WTC11 (cell line): ENCODE data around the gene SEC24B. TPM values are rescaled to one million over a fixed set of nuclear protein-coding genes. Genes with fewer than 3 reads are reported as not detected.
A peak's percentile ranks its signal among the peaks of the same experiment; 100 is the strongest.

ENCODE experiments used
- ATAC-seq: fragments of 200-7000 bp; cut with Tn5 transposase; 2 replicates; pipeline ENCODE4 v1.10.0; 2021; ENCODE audit warnings: mild to moderate bottlenecking, moderate library complexity
- CTCF ChIA-PET: fragments of 300-600 bp; sonication (Branson Sonifier 250); formaldehyde crosslinking; loops from one replicate; lab custom pipeline; 2021; ENCODE audit warnings: antibody characterized with exemption; lab: Charles Lee
- POLR2A ChIA-PET: fragments of 350-600 bp; sonication (Branson Sonifier 250); formaldehyde crosslinking; loops from one replicate; lab custom pipeline; 2021; ENCODE audit warnings: antibody characterized with exemption; lab: Charles Lee
- DNase-seq: peaks from one replicate; pipeline ENCODE4 v3.0.0; 2021; ENCODE audit warnings: low spot score
- H3K27ac Mint-ChIP-seq: 2 replicates; pipeline ENCODE4 v1.8.0; 2021; ENCODE audit warnings: mixed read lengths
- H3K27me3 Mint-ChIP-seq: 2 replicates; pipeline ENCODE4 v1.8.0; 2021; ENCODE audit warnings: low read depth, mild to moderate bottlenecking, moderate library complexity, mixed read lengths
- H3K36me3 Mint-ChIP-seq: 2 replicates; pipeline ENCODE4 v1.8.0; 2021; ENCODE audit warnings: mixed read lengths
- H3K4me1 Mint-ChIP-seq: 2 replicates; pipeline ENCODE4 v1.8.0; 2022; ENCODE audit warnings: mixed read lengths
- H3K4me3 Mint-ChIP-seq: 2 replicates; pipeline ENCODE4 v1.8.0; 2021; ENCODE audit warnings: mild to moderate bottlenecking, moderate library complexity, mixed read lengths
- H3K9me3 Mint-ChIP-seq: 2 replicates; pipeline ENCODE4 v1.8.0; 2021; ENCODE audit warnings: mixed read lengths
- AFF4 ChIP-seq: sonication (generic); formaldehyde crosslinking; IDR thresholded peaks from 2 replicates; pipeline ENCODE4 v1.8.1; 2023; ENCODE audit warnings: mild to moderate bottlenecking, missing genetic modification reagents, borderline replicate concordance
- CREM ChIP-seq: sonication (generic); formaldehyde crosslinking; IDR thresholded peaks from 2 replicates; pipeline ENCODE4 v1.8.1; 2022; ENCODE audit warnings: mild to moderate bottlenecking, missing genetic modification reagents, moderate library complexity
- E2F4 ChIP-seq: sonication (generic); formaldehyde crosslinking; IDR thresholded peaks from 2 replicates; pipeline ENCODE4 v1.8.1; 2022; ENCODE audit warnings: low read depth, mild to moderate bottlenecking, moderate library complexity, missing genetic modification reagents, borderline replicate concordance
- ETV6 ChIP-seq: sonication (generic); formaldehyde crosslinking; IDR thresholded peaks from 2 replicates; pipeline ENCODE4 v1.8.1; 2022; ENCODE audit warnings: mild to moderate bottlenecking, missing genetic modification reagents
- FOXP1 ChIP-seq: sonication (generic); formaldehyde crosslinking; IDR thresholded peaks from 2 replicates; pipeline ENCODE4 v1.8.0; 2022; ENCODE audit warnings: missing genetic modification reagents, mild to moderate bottlenecking, moderate library complexity, borderline replicate concordance
- IRF1 ChIP-seq: sonication (generic); formaldehyde crosslinking; IDR thresholded peaks from 2 replicates; pipeline ENCODE4 v1.8.0; 2023; ENCODE audit warnings: missing genetic modification reagents
- KAT7 ChIP-seq: sonication (generic); formaldehyde crosslinking; IDR thresholded peaks from 2 replicates; pipeline ENCODE4 v1.8.1; 2023; ENCODE audit warnings: missing genetic modification reagents, mild to moderate bottlenecking, borderline replicate concordance
- SMAD4 ChIP-seq: sonication (generic); formaldehyde crosslinking; IDR thresholded peaks from 2 replicates; pipeline ENCODE4 v1.8.0; 2022; ENCODE audit warnings: mild to moderate bottlenecking, missing genetic modification reagents
- SP1 ChIP-seq: sonication (generic); formaldehyde crosslinking; conservative IDR thresholded peaks from 2 replicates; pipeline ENCODE4 v1.8.1; 2022; ENCODE audit warnings: missing genetic modification reagents
- TCF7 ChIP-seq: sonication (generic); formaldehyde crosslinking; IDR thresholded peaks from 2 replicates; pipeline ENCODE4 v1.8.0; 2022; ENCODE audit warnings: mild to moderate bottlenecking, low read depth, missing genetic modification reagents, moderate library complexity
- ZBTB43 ChIP-seq: sonication (generic); formaldehyde crosslinking; IDR thresholded peaks from 2 replicates; pipeline ENCODE4 v1.8.1; 2023; ENCODE audit warnings: mild to moderate bottlenecking, missing genetic modification reagents
- ZNF232 ChIP-seq: sonication (generic); formaldehyde crosslinking; IDR thresholded peaks from 2 replicates; pipeline ENCODE4 v1.8.0; 2022; ENCODE audit warnings: mild to moderate bottlenecking, missing genetic modification reagents
- ZNF423 ChIP-seq: fragments of 250-450 bp; sonication (Bioruptor Pico); IDR thresholded peaks from 2 replicates; pipeline ENCODE4 v2.1.2; 2022; ENCODE audit warnings: mild to moderate bottlenecking, moderate library complexity
- ZNF532 ChIP-seq: fragments of 250-450 bp; sonication (Bioruptor Pico); IDR thresholded peaks from 2 replicates; pipeline ENCODE4 v1.9.0; 2021; ENCODE audit warnings: mild to moderate bottlenecking, borderline replicate concordance
- total RNA-seq: library from RNA; stranded (reverse); gene quantifications from 3 replicates; pipeline ENCODE4 v1.2.3, GENCODE V29; 2021

The SEC24B gene
- total RNA-seq, 1 experiment from 2014 or later: 24.0 TPM

GRCh38 chr4:109559625-109559982 lies 126.0 kb downstream of the SEC24B start (continued):
- 0 out of 2 replicates have a peak, but pooled peaks have one; percentile 65 for TF ChIP-seq AFF4 (CRISPR knock-in tag)
- TF ChIP-seq ZNF232 (CRISPR knock-in tag): 0 out of 2 replicates have a peak, but pooled peaks have one; percentile 3
- peak; percentile 15; the same call in 1 of the 2 replicates for TF ChIP-seq SP1 (CRISPR knock-in tag)

- peak within 1 kb of the TSS; percentile 13; the same call in 1 of the 2 replicates for H3K27ac Mint-ChIP-seq
- POLR2A ChIA-PET: interaction anchor here (0.6 to 1.4 kb wide), 9 partner anchors 31 to 331 kb away, joined by 3 to 5 read pairs (median 4); partner anchors contain the start of genes CASP6 and PLA2G12A
- TF ChIP-seq KAT7 (CRISPR knock-in tag) (no peak; the same call in 1 of the 2 replicates), FOXP1 (peak; percentile 41; the same call in 1 of the 2 replicates), CREM (CRISPR knock-in tag) (0 out of 2 replicates have a peak, but pooled peaks have one; percentile 7), ZNF232 (CRISPR knock-in tag) (no peak), ZNF532 (CRISPR knock-in tag) (no peak), ZBTB43 (CRISPR knock-in tag) (no peak), SMAD4 (CRISPR knock-in tag) (no peak), AFF4 (CRISPR knock-in tag) (no peak), E2F4 (peak; percentile 42; the same call in 1 of the 2 replicates), ZNF423 (peak; percentile 52; the same call in 1 of the 2 replicates), IRF1 (CRISPR knock-in tag) (no peak), ETV6 (CRISPR knock-in tag) (peak; percentile 50; the same call in 1 of the 2 replicates), TCF7 (CRISPR knock-in tag) (no peak)
These were observed 126.5 kb downstream of the SEC24B start, which contains the start of gene MCUB for GRCh38 chr4:109559983-109560686. MCUB (plus strand) TSS chr4:109560246; CDS start chr4:109560338, 92 bp downstream.

More at GRCh38 chr4:109559983-109560686, 126.5 kb downstream of the SEC24B start, which contains the start of gene MCUB:
- DNase-seq (peak; percentile 85), ATAC-seq (peak; percentile 89)
- CTCF ChIA-PET: interaction anchor here (0.9 to 1.8 kb wide), 2 partner anchors 12 to 143 kb away, joined by 3 to 4 read pairs; partner anchors contain the start of gene CASP6
- peaks cover 6% of the 10 kb centered on the region; the same call in 1 of the 2 replicates for H3K36me3 Mint-ChIP-seq
- peak within 1 kb of the TSS; percentile 80 for H3K4me3 Mint-ChIP-seq
- H3K27me3 Mint-ChIP-seq: peaks cover 6% of the 10 kb centered on the region
- H3K4me1 Mint-ChIP-seq: peaks cover 26% of the 10 kb centered on the region
- peaks cover 8% of the 10 kb centered on the region for H3K9me3 Mint-ChIP-seq
